Activated B cell treated with CpG ODN at 0.5 μM for 24 hours (primary cell): ENCODE results near the gene CSNK2B. TPM values are rescaled to one million over a fixed set of nuclear protein-coding genes. Genes with fewer than 3 reads are reported as not detected.

ENCODE experiments used
- ATAC-seq: fragments of 200-7000 bp; cut with Tn5 transposase; one replicate; pipeline ENCODE4 v1.10.0; 2021; ENCODE audit warnings: low read depth, mild to moderate bottlenecking, moderate library complexity
- CTCF ChIA-PET: fragments of 350-600 bp; sonication (Branson Sonifier 250); formaldehyde crosslinking; loops from one replicate; lab custom pipeline; 2021; ENCODE audit warnings: antibody characterized with exemption; lab: Charles Lee
- POLR2A ChIA-PET: fragments of 350-600 bp; sonication (Branson Sonifier 250); formaldehyde crosslinking; loops from one replicate; lab custom pipeline; 2021; ENCODE audit warnings: antibody characterized with exemption; lab: Charles Lee
- DNase-seq: peaks from one replicate; pipeline ENCODE4 v3.0.0; 2022
- H3K27ac Mint-ChIP-seq: one replicate; pipeline ENCODE4 v1.8.0; 2020; ENCODE audit warnings: mixed read lengths
- H3K27me3 Mint-ChIP-seq: one replicate; pipeline ENCODE4 v1.8.0; 2021; ENCODE audit warnings: mixed read lengths
- H3K36me3 Mint-ChIP-seq: one replicate; pipeline ENCODE4 v1.8.0; 2021; ENCODE audit warnings: low read depth, mixed read lengths
- H3K4me1 Mint-ChIP-seq: one replicate; pipeline ENCODE4 v1.8.0; 2021; ENCODE audit warnings: mixed read lengths
- H3K4me3 Mint-ChIP-seq: one replicate; pipeline ENCODE4 v1.8.0; 2020; ENCODE audit warnings: mild to moderate bottlenecking, mixed read lengths
- H3K9me3 Mint-ChIP-seq: one replicate; pipeline ENCODE4 v1.8.0; 2020; ENCODE audit warnings: mixed read lengths
- CTCF ChIP-seq: fragments of 200-600 bp; IDR thresholded peaks from one replicate; pipeline ENCODE4 v1.8.0; 2022; ENCODE audit warnings: antibody characterized with exemption, mild to moderate bottlenecking
- intact Hi-C: fragments of 100-400 bp; cut with micrococcal nuclease; formaldehyde crosslinking; loops from one replicate; pipeline ENCODE4 v1.15.1; 2024
- total RNA-seq: library from RNA; stranded (reverse); gene quantifications from 2 replicates; pipeline ENCODE4 v1.2.3, GENCODE V29; 2022

The CSNK2B gene
- total RNA-seq, 1 donor from 2014 or later: 191 TPM

- no peaks in the 10 kb centered on the region for H3K27me3 Mint-ChIP-seq
- H3K27ac Mint-ChIP-seq: no peak overlapping the region
- H3K4me1 Mint-ChIP-seq: peaks cover 12% of the 10 kb centered on the region
- ATAC-seq (no peak), DNase-seq (no peak)
- no peak overlapping the region for H3K4me3 Mint-ChIP-seq
- no peaks in the 10 kb centered on the region for H3K36me3 Mint-ChIP-seq
- ChIA-PET POLR2A (interaction anchor here (0.5 to 2.2 kb wide), 5 partner anchors 8 to 91 kb away, joined by 3 to 5 read pairs (median 5); partner anchors contain the start of genes ABHD16A, CLIC1 and MSH5), CTCF (interaction anchor here (0.6 to 1.9 kb wide), 3 partner anchors 18 to 156 kb away, joined by 3 to 7 read pairs (median 5); partner anchors contain the start of gene DDAH2)
- no peaks in the 10 kb centered on the region for H3K9me3 Mint-ChIP-seq
- intact Hi-C loops: no loop called here
- TF ChIP-seq CTCF: no peak
Observed at GRCh38 chr6:31711233-31711632, 45.4 kb downstream of the CSNK2B start.

GRCh38 chr6:31712296-31712695 lies 46.4 kb downstream of the CSNK2B start:
- Mint-ChIP-seq H3K9me3 (no peaks in the 10 kb centered on the region), H3K36me3 (no peaks in the 10 kb centered on the region), H3K4me1 (peaks cover 12% of the 10 kb centered on the region), H3K27me3 (no peaks in the 10 kb centered on the region), H3K27ac (no peak overlapping the region), H3K4me3 (no peak overlapping the region)
- TF ChIP-seq CTCF: no peak
- ChIA-PET POLR2A (interaction anchor here (0.6 to 2.2 kb wide), 4 partner anchors 8 to 35 kb away, joined by 3 to 6 read pairs (median 4); partner anchors contain the start of genes ABHD16A and MSH5), CTCF (interaction anchor here (1.1 to 1.9 kb wide), 4 partner anchors 17 to 118 kb away, joined by 3 to 7 read pairs (median 4); partner anchors contain the start of gene DDAH2)
- ATAC-seq (peak; percentile 90), DNase-seq (no peak)
- intact Hi-C loops: no loop called here

- H3K4me1 Mint-ChIP-seq: peaks cover 12% of the 10 kb centered on the region
- H3K4me3 Mint-ChIP-seq: no peak overlapping the region
- H3K9me3 Mint-ChIP-seq: no peaks in the 10 kb centered on the region
- no peak overlapping the region for H3K27ac Mint-ChIP-seq
- TF ChIP-seq CTCF: no peak
- no peak for ATAC-seq
- ChIA-PET CTCF (no interaction called here), POLR2A (interaction anchor here (1.0 kb wide), 1 partner anchor 12 kb away, joined by 3 read pairs; no protein-coding TSS in a partner anchor)
- DNase-seq: no peak
- H3K36me3 Mint-ChIP-seq: no peaks in the 10 kb centered on the region
- H3K27me3 Mint-ChIP-seq: no peaks in the 10 kb centered on the region
- intact Hi-C loops: no loop called here
Observed at GRCh38 chr6:31713465-31713864, 47.6 kb downstream of the CSNK2B start.

GRCh38 chr6:31713991-31714684 lies 48.3 kb downstream of the CSNK2B start:
- intact Hi-C loops: no loop called here
- Mint-ChIP-seq H3K27me3 (no peaks in the 10 kb centered on the region), H3K9me3 (no peaks in the 10 kb centered on the region), H3K4me1 (peaks cover 12% of the 10 kb centered on the region), H3K27ac (no peak overlapping the region), H3K36me3 (no peaks in the 10 kb centered on the region), H3K4me3 (no peak overlapping the region)
- no peak for TF ChIP-seq CTCF
- ATAC-seq: no peak
- ChIA-PET POLR2A (interaction anchor here (1.0 to 1.3 kb wide), 2 partner anchors 11 kb away, joined by 3 read pairs; partner anchors contain the start of gene ABHD16A), CTCF (no interaction called here)
- no peak for DNase-seq
